Activated naive CD8-positive, alpha-beta T cell treated with anti-CD3 and anti-CD28 coated beads, Interleukin-2, amount 50 U/mL, for 24 hours (primary cell): ENCODE results near the gene SPEM1.
A peak's percentile ranks its signal among the peaks of the same experiment; 100 is the strongest.

ENCODE experiments used
- ATAC-seq: fragments of 150-1000 bp; cut with Tn5 transposase; one replicate; pipeline ENCODE4 v1.10.0; 2021
- DNase-seq: peaks from one replicate; pipeline ENCODE4 v3.0.0; 2021
- H3K27ac Mint-ChIP-seq: one replicate; pipeline ENCODE4 v1.8.0; 2021; ENCODE audit warnings: mild to moderate bottlenecking, mixed read lengths
- H3K27me3 Mint-ChIP-seq: one replicate; pipeline ENCODE4 v1.8.0; 2021; ENCODE audit warnings: mixed read lengths
- H3K36me3 Mint-ChIP-seq: one replicate; pipeline ENCODE4 v1.8.0; 2021; ENCODE audit warnings: low read depth, mixed read lengths
- H3K4me1 Mint-ChIP-seq: one replicate; pipeline ENCODE4 v1.8.0; 2021; ENCODE audit warnings: mixed read lengths
- H3K4me3 Mint-ChIP-seq: one replicate; pipeline ENCODE4 v1.8.0; 2021; ENCODE audit warnings: mild to moderate bottlenecking, moderate library complexity, mixed read lengths
- H3K9me3 Mint-ChIP-seq: one replicate; pipeline ENCODE4 v1.8.0; 2021; ENCODE audit warnings: mixed read lengths

The SPEM1 gene

DNA sequence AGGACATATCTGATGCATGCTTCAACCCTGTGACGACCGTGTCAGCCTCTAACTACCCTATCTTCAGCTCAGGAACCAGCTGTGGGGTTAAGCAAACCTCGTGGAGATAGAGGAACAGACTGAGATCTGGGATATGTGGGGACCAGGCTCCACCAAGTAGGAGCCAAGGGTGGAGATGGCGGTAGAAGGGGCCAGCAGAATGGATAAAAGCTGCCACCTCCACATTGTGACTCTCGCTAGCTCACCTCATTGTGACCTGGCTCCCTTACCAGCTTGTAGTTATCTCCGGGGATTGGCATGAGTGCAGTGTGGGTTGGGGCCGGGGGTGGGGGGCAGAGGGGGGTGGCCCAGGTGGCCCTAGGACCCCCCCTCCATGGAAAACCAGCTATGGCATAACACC lies 5.2 kb downstream of the SPEM1 start, which contains the start of gene SPEM2:
SPEM2 (plus strand) TSS at position 301 of the 400 bp plus-strand sequence; CDS start at position 374, 73 bp downstream.
- no peak for ATAC-seq
- no peak within 1 kb of the TSS for H3K27ac Mint-ChIP-seq
- H3K4me3 Mint-ChIP-seq: no peak within 1 kb of the TSS
- H3K36me3 Mint-ChIP-seq: no peaks in the 10 kb centered on the region
- no peaks in the 10 kb centered on the region for H3K9me3 Mint-ChIP-seq
- no peaks in the 10 kb centered on the region for H3K27me3 Mint-ChIP-seq
- no peaks in the 10 kb centered on the region for H3K4me1 Mint-ChIP-seq
- DNase-seq: no peak

DNA sequence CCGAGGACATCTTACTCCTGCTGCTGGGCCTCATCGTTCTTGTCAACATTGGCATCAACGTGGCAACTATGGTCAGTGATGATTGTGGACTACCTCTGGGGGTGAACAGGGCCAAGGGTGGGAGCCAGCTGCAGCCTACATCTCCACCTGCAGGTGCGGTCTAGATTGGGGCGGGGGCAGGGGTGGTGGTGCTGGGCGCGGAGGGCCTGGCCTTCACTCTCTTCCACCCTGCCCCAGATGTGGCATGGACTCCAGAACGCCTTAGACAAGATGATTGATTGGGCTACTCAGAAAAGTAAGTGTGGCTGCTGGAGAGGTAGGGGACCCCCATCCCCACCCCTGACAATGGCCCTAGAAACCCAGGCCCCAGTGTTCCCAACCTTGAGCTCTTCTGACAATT lies 5.6 kb downstream of the SPEM1 start:
- Mint-ChIP-seq H3K36me3 (no peaks in the 10 kb centered on the region), H3K9me3 (no peaks in the 10 kb centered on the region), H3K27me3 (no peaks in the 10 kb centered on the region)

DNA sequence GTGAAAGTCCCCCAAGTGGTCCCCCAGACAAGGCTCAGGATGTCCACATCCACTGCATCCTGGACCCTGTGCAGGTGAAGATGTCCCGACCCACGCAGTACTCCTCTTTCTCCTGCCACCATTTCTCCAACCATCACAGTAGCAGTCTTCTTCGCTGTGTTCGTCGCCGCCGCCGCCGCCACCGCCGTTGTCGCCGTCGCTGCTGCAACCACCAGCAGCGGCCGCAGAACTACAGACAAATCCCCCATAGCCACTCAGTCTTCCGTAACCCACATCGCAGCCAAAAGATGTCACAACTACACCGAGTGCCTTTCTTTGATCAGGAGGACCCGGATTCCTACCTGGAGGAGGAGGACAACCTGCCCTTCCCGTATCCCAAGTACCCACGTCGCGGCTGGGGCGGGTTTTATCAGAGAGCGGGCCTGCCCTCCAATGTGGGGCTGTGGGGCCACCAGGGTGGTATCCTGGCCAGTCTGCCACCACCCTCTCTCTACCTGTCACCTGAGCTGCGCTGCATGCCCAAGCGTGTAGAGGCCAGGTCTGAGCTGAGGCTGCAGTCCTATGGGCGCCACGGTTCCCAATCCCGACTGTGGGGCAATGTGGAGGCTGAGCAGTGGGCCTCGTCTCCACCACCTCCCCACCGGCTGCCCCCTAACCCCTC lies 6.2 kb downstream of the SPEM1 start:
- Mint-ChIP-seq H3K27me3 (no peaks in the 10 kb centered on the region), H3K4me3 (no peak overlapping the region), H3K9me3 (no peaks in the 10 kb centered on the region), H3K27ac (no peak overlapping the region), H3K36me3 (no peaks in the 10 kb centered on the region), H3K4me1 (no peaks in the 10 kb centered on the region)
- ATAC-seq (no peak), DNase-seq (no peak)

More for the DNA sequence above, 5.6 kb downstream of the SPEM1 start:
- H3K4me1 Mint-ChIP-seq: no peaks in the 10 kb centered on the region
- no peak for DNase-seq
- H3K4me3 Mint-ChIP-seq: no peak overlapping the region
- ATAC-seq: no peak
- no peak overlapping the region for H3K27ac Mint-ChIP-seq

DNA sequence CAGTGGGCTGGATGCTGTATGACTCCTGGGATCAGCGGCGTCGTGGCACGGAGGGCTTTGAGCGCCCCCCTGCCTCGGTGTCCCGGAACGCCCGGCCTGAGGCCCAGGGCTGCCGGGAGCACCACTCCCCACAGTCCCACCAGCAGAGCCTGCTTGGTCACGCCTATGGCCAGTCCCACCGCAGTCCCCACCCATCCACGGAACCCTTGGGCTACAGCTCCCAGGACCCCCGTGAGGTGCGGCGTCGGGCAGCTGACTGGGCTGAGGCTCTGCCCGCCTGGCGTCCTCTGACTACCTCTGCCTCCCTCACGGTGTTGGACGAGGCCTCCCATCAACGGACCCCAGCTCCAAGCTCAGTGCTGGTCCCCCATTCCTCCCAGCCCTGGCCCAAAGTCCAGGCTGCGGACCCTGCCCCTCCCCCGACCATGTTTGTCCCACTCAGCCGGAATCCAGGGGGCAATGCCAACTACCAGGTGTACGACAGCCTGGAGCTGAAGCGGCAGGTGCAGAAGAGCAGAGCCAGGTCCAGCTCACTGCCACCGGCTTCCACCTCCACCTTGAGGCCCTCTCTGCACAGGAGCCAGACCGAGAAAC lies 6.9 kb downstream of the SPEM1 start:
- no peaks in the 10 kb centered on the region for H3K36me3 Mint-ChIP-seq
- no peaks in the 10 kb centered on the region for H3K9me3 Mint-ChIP-seq
- H3K4me3 Mint-ChIP-seq: no peak overlapping the region
- no peak for DNase-seq
- ATAC-seq: no peak
- H3K27ac Mint-ChIP-seq: no peak overlapping the region
- no peaks in the 10 kb centered on the region for H3K27me3 Mint-ChIP-seq
- H3K4me1 Mint-ChIP-seq: no peaks in the 10 kb centered on the region

DNA sequence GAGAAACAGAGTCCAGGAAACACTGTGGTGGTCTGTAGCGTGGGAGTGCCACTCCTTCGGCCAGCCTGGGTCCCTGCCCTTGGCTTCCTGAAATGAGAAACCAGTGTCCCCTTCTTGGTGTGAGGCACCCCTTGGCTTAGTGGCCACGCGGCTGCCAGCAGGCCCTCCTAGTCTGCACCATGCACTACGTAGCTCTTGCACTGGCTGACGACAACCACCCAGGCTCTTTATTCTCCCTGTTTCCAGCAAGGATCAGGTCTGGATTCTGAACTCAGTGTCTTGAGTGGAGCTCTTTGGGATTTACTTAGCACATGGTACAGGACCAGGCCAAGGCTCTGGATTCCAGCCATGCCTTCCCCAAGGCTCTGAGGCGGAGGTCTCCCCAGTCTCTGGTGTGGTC lies 7.4 kb downstream of the SPEM1 start:
- no peaks in the 10 kb centered on the region for H3K36me3 Mint-ChIP-seq
- no peaks in the 10 kb centered on the region for H3K9me3 Mint-ChIP-seq
- ATAC-seq (no peak), DNase-seq (no peak)
- no peak overlapping the region for H3K27ac Mint-ChIP-seq
- no peaks in the 10 kb centered on the region for H3K27me3 Mint-ChIP-seq
- no peaks in the 10 kb centered on the region for H3K4me1 Mint-ChIP-seq
- H3K4me3 Mint-ChIP-seq: no peak overlapping the region

DNA sequence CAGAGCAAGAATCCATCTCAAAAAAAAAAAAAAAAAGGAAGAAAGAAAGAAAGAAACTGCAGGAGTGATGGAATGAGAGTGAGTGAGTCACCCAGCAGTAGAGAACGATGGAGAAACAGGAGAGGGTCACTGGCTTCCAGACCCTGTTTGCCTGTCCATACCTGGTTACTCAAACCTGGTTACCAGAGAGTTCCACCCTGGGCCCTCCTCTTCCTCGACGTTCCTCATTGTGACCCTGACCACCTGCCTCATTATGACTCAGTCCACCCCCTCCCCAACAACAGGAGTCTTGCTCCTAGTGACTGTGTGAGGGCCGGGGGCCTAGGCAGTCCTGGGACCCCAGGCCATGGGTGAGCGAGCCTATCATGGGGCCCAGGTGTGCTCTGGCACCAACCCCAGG lies 8.4 kb downstream of the SPEM1 start, which contains the start of gene SPEM3:
SPEM3 (plus strand) TSS at position 301 of the 400 bp plus-strand sequence; CDS start at position 347, 46 bp downstream.
- no peaks in the 10 kb centered on the region for H3K27me3 Mint-ChIP-seq
- no peaks in the 10 kb centered on the region for H3K36me3 Mint-ChIP-seq
- H3K4me3 Mint-ChIP-seq: no peak within 1 kb of the TSS
- DNase-seq (no peak), ATAC-seq (no peak)
- H3K4me1 Mint-ChIP-seq: no peaks in the 10 kb centered on the region
- H3K9me3 Mint-ChIP-seq: no peaks in the 10 kb centered on the region
- no peak within 1 kb of the TSS for H3K27ac Mint-ChIP-seq

DNA sequence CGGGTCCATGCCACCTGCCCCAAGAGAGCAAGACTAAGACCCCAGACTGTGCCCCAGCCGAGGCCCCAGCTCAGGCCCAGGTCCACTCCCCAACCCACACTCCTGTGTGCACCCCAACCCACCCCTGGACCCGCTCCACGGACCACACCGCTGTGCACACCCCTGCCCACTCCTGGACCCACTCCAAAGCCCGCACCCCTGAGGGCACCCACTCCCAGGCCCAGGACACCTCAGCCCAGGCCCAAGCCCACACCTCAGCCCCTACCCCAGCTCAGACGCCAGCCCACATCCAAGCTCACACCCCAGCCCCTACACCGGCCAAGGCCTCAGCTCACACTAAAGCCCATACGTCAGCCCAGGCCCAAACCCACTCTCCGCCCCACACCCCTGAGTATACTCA lies 9.6 kb downstream of the SPEM1 start:
- Mint-ChIP-seq H3K27ac (no peak overlapping the region), H3K9me3 (no peaks in the 10 kb centered on the region), H3K36me3 (no peaks in the 10 kb centered on the region), H3K4me3 (no peak overlapping the region), H3K4me1 (no peaks in the 10 kb centered on the region), H3K27me3 (no peaks in the 10 kb centered on the region)
- DNase-seq (no peak), ATAC-seq (no peak)

DNA sequence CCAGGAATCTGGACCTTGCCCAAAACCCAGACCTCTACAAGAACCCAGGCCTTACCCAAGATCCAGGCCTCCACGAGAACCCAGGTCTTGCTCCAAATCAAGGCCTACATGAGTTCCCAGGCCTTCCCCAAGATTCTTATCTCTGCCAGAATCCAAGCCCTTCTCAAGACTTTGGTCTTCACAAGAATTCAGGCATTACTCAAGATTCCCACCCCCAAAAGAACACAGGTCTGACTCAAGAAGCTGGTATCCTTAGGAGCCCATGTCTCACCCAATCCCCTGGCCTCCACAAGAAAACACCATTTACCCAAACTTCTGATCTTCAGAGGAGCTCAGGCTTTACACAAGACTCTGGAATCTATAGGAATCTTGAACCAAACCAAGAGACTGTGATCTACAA lies 11.1 kb downstream of the SPEM1 start:
- no peak for ATAC-seq
- Mint-ChIP-seq H3K36me3 (no peaks in the 10 kb centered on the region), H3K4me3 (no peak overlapping the region), H3K27me3 (no peaks in the 10 kb centered on the region), H3K27ac (no peak overlapping the region), H3K9me3 (no peaks in the 10 kb centered on the region), H3K4me1 (peaks cover 10% of the 10 kb centered on the region)
- no peak for DNase-seq

DNA sequence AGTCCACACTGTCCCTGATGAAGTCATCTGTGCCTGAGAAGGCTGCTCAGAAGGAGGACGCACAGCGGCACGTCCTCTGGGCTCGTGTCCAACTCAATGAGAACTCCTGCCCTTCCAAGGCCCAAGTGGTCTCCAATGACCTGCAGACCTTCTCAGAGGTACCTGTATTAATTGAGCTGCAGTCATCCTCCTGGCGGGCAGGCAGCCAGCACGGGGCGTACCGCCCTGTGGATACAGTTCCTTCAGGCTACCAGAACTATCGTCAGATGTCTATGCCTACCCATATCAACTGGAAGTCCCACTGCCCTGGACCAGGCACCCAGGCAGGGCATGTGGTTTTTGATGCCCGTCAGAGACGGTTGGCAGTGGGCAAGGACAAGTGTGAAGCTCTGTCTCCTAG lies 12.2 kb downstream of the SPEM1 start:
- DNase-seq (no peak), ATAC-seq (no peak)
- Mint-ChIP-seq H3K4me1 (peaks cover 17% of the 10 kb centered on the region), H3K4me3 (no peak overlapping the region), H3K27ac (no peak overlapping the region), H3K27me3 (no peaks in the 10 kb centered on the region), H3K9me3 (no peaks in the 10 kb centered on the region), H3K36me3 (no peaks in the 10 kb centered on the region)

DNA sequence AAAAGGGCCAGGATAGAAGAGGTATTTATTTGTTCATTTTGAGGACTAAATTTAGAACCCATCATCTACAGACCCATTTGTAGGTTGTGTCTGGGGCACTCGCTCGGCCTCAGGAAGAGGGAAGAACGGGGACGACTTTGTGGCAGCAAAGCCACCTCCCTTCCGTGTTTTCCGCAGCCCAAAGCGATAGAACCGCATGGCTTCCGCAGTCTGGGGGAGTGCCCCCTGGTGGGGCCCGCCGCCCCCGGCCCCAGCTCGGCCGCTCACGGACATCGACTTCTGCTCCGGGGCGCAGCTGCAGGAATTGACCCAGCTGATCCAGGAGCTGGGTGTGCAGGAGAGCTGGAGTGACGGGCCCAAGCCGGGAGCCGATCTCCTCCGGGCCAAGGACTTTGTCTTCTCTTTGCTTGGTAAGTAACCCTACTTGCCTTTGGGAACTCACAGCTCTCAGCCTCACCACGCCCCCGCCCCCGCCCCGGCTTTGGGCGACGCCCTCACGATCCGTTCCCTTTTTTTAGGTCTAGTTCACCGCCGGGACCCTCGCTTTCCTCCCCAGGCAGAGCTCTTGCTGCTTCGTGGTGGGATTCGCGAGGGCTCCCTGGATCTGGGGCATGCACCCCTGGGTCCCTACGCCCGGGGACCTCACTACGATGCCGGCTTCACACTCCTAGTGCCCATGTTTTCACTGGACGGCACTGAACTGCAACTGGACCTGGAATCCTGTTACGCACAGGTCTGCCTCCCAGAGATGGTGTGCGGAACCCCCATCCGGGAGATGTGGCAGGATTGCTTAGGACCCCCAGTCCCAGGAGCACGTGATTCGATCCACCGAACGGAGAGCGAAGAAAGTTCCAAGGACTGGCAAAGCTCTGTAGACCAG lies 15.8 kb downstream of the SPEM1 start:
- DNase-seq: peak; percentile 65
- peaks cover 23% of the 10 kb centered on the region for H3K27me3 Mint-ChIP-seq
- peak; percentile 25 for ATAC-seq
- H3K4me1 Mint-ChIP-seq: peaks cover 44% of the 10 kb centered on the region
- H3K9me3 Mint-ChIP-seq: no peaks in the 10 kb centered on the region
- peak overlapping the region; percentile 95 for H3K27ac Mint-ChIP-seq
- H3K4me3 Mint-ChIP-seq: peak overlapping the region; percentile 91
- peaks cover 4% of the 10 kb centered on the region for H3K36me3 Mint-ChIP-seq

DNA sequence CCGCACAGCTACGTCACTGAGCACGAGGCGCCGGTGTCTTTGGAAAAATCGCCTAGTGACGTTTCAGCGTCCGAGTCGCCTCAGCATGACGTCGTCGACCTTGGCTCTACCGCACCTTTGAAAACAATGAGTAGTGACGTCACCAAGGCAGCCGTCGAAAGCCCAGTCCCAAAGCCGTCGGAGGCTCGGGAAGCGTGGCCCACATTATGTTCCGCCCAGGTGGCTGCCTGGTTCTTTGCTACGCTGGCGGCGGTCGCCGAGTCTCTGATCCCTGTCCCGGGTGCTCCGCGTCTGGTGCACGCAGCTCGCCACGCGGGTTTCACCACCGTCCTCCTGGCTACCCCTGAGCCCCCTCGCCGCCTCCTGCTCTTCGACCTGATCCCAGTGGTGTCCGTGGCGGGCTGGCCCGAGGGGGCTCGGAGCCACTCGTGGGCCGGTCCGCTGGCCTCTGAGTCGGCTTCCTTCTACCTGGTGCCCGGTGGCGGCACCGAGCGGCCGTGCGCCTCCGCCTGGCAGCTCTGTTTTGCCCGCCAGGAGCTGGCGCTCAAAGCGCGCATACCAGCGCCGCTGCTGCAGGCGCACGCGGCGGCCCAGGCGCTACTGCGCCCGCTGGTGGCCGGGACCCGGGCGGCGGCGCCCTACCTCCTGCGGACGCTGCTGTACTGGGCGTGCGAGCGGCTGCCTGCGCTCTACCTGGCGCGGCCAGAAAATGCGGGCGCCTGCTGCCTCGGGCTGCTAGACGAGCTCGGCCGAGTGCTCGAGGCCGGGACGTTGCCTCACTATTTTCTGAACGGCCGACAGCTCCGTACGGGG lies 16.6 kb downstream of the SPEM1 start:
- peak overlapping the region; percentile 95 for H3K27ac Mint-ChIP-seq
- no peaks in the 10 kb centered on the region for H3K9me3 Mint-ChIP-seq
- ATAC-seq: peak; percentile 77
- DNase-seq: peak; percentile 84
- peak overlapping the region; percentile 91 for H3K4me3 Mint-ChIP-seq
- peaks cover 46% of the 10 kb centered on the region for H3K4me1 Mint-ChIP-seq
- peaks cover 4% of the 10 kb centered on the region for H3K36me3 Mint-ChIP-seq
- H3K27me3 Mint-ChIP-seq: peaks cover 30% of the 10 kb centered on the region

DNA sequence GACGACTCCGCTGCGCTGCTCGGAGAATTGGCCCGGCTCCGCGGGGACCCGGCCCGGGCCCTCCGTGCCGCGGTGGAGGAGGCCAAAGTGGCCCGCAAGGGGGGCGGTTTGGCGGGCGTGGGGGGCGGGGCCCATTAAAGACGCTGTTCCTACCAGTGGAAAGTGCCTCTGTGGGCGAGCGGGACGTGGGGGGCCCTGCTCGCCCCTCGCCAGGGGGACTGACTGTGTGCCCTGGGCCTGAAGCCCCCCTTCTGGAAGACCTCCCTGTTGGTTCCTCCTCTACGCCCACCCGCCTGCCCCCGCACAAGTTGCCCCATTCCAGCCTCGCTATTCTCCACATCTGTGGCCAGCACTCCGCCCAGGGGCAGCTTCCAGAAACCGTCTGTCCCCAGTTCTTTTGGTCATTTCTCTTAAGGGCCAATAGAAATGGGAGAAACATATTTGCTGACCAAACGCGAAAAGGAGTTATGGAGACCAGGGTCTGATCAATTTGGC lies 17.3 kb downstream of the SPEM1 start:
- Mint-ChIP-seq H3K27ac (no peak overlapping the region), H3K4me3 (peak overlapping the region; percentile 91), H3K27me3 (peaks cover 34% of the 10 kb centered on the region), H3K4me1 (peaks cover 46% of the 10 kb centered on the region), H3K36me3 (peaks cover 4% of the 10 kb centered on the region), H3K9me3 (no peaks in the 10 kb centered on the region)
- DNase-seq (no peak), ATAC-seq (no peak)

DNA sequence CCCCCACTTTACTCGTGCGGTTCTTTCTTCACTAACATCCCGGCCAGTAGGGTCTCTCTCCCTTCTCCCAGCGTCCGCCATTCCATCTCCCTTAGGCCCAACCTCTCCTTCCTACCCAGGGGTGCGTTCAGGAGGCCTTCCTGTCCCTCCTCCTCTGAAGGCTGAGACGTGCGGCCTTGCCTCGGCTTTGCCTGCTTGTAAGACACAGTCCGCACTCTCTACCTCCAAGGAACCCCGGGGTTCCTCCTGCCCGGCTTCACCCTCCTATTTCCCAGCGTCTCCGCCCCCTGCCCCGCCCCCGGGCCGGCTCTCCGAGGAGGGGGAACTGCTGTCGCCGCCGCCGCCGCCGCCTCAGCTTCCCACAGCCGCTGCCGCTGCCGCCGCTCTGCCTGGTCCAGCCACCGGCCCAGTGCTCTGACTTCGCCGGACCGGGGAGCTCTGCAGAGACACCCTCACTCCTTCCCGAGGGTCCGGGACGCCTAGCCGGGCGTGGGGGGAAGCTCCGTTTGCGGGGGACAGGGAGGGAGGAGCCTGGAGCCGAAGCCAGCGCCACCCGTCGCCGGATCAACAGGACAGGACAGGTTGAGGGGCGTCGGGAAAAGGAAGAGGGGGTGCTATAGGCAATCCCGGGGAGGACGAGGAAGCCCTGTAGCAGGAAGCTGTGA lies 18.0 kb downstream of the SPEM1 start:
- Mint-ChIP-seq H3K36me3 (peaks cover 4% of the 10 kb centered on the region), H3K27ac (no peak overlapping the region), H3K27me3 (peaks cover 39% of the 10 kb centered on the region), H3K9me3 (no peaks in the 10 kb centered on the region), H3K4me1 (peaks cover 46% of the 10 kb centered on the region), H3K4me3 (peak overlapping the region; percentile 73)
- ATAC-seq (no peak), DNase-seq (peak; percentile 79)
